ENCODE results near the gene STRN. TPM values are rescaled to one million over a fixed set of nuclear protein-coding genes. Genes with fewer than 3 reads are reported as not detected.

The STRN gene
- total RNA-seq, 2 donors from 2014 or later: 44.0 to 50.6 TPM

DNA sequence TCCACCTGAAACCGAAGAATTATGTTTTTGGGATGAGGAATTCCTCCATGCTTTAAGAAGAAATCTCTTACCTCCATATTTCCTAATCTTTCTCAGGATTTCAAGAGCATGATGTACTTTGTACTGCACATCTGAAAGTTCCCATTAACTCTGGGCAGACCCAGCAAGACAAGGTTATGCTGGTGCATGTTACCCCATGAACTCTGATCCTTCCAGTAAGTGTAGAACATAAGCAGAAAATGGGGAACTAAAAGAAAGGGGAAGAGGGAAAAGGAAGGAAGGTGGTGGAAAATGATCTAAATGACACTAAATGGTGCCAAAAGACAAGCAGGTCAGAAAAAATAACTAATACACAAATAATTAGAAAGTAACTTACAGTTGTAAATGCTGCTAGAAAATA, 50.7 kb downstream of the STRN start:
- Histone ChIP-seq H3K9ac (ENCODE audit: extremely low read depth, low read length, poor library complexity, severe bottlenecking) (no peak overlapping the region), H3K27ac (ENCODE audit: low read depth, low read length) (no peak overlapping the region)
- peaks cover 10% of the 10 kb centered on the region for H3K36me3 Mint-ChIP-seq (ENCODE audit: low read depth)

DNA sequence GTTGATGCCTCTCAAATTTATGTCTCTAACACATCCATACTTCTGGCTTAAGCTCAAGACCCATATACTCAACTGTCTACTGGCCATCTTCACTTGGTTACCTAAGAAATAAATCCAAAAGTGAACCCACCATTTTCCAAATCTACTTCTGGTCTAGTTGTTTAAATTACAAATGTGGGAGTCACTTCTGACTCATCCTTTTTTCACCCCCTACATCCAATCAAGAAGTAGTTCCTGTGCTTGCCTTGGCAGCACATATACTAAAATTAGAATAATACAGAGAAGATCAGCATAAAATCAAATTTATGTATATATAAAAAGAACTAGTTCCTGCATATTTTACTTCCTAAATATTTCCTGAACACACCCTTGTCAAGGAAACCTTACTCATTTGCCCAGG, 53.6 kb downstream of the STRN start:
- H3K9ac ChIP-seq (ENCODE audit: extremely low read depth, low read length, poor library complexity, severe bottlenecking): no peak overlapping the region
- no peak overlapping the region for H3K4me3 Mint-ChIP-seq
- peaks cover 22% of the 10 kb centered on the region for H3K4me1 Mint-ChIP-seq
- H3K9me3 ChIP-seq (ENCODE audit: control insufficient read depth, low read length): no peaks in the 10 kb centered on the region
- no peaks in the 10 kb centered on the region for H3K9me3 Mint-ChIP-seq
- H3K27ac ChIP-seq (ENCODE audit: low read depth, low read length): no peak overlapping the region
- no peaks in the 10 kb centered on the region for H3K27me3 ChIP-seq (ENCODE audit: control insufficient read depth, insufficient read depth, low read length, poor library complexity, severe bottlenecking)
- no peak for DNase-seq
- H3K36me3 ChIP-seq (ENCODE audit: control insufficient read depth, insufficient read depth, low read length): peaks cover 24% of the 10 kb centered on the region
- peaks cover 11% of the 10 kb centered on the region for H3K4me1 ChIP-seq (ENCODE audit: control insufficient read depth, insufficient read depth, low read length)
- H3K36me3 Mint-ChIP-seq (ENCODE audit: low read depth): peaks cover 12% of the 10 kb centered on the region
- no peak overlapping the region for H3K4me3 ChIP-seq (ENCODE audit: low read length)
- no peaks in the 10 kb centered on the region for H3K27me3 Mint-ChIP-seq (ENCODE audit: insufficient read depth)
- H3K27ac Mint-ChIP-seq: no peak overlapping the region
- TF ChIP-seq, protein P1, sequence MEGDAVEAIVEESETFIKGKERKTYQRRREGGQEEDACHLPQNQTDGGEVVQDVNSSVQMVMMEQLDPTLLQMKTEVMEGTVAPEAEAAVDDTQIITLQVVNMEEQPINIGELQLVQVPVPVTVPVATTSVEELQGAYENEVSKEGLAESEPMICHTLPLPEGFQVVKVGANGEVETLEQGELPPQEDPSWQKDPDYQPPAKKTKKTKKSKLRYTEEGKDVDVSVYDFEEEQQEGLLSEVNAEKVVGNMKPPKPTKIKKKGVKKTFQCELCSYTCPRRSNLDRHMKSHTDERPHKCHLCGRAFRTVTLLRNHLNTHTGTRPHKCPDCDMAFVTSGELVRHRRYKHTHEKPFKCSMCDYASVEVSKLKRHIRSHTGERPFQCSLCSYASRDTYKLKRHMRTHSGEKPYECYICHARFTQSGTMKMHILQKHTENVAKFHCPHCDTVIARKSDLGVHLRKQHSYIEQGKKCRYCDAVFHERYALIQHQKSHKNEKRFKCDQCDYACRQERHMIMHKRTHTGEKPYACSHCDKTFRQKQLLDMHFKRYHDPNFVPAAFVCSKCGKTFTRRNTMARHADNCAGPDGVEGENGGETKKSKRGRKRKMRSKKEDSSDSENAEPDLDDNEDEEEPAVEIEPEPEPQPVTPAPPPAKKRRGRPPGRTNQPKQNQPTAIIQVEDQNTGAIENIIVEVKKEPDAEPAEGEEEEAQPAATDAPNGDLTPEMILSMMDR (conservative IDR thresholded peaks at IDR 0.05): no peak

More for the DNA sequence above, 50.7 kb downstream of the STRN start:
- no peaks in the 10 kb centered on the region for H3K9me3 Mint-ChIP-seq
- peaks cover 24% of the 10 kb centered on the region for H3K4me1 Mint-ChIP-seq
- H3K27ac Mint-ChIP-seq: no peak overlapping the region
- DNase-seq: no peak
- WGBS, 2 experiments (ENCODE audit: insufficient coverage in 1 of 2, insufficient read length in 1 of 2): 92% methylated on average over 1 of the region's 1 CpG; no CpG with 5 or more reads in 1 of the 2 experiments
- TF ChIP-seq, protein P1 (conservative IDR thresholded peaks at IDR 0.05): no peak
- no peaks in the 10 kb centered on the region for H3K27me3 ChIP-seq (ENCODE audit: control insufficient read depth, insufficient read depth, low read length, poor library complexity, severe bottlenecking)
- peaks cover 24% of the 10 kb centered on the region for H3K36me3 ChIP-seq (ENCODE audit: control insufficient read depth, insufficient read depth, low read length)
- H3K27me3 Mint-ChIP-seq (ENCODE audit: insufficient read depth): no peaks in the 10 kb centered on the region
- H3K4me3 ChIP-seq (ENCODE audit: low read length): peak overlapping the region; percentile 24
- no peaks in the 10 kb centered on the region for H3K9me3 ChIP-seq (ENCODE audit: control insufficient read depth, low read length)
- no peak overlapping the region for H3K4me3 Mint-ChIP-seq
- H3K4me1 ChIP-seq (ENCODE audit: control insufficient read depth, insufficient read depth, low read length): peaks cover 27% of the 10 kb centered on the region

DNA sequence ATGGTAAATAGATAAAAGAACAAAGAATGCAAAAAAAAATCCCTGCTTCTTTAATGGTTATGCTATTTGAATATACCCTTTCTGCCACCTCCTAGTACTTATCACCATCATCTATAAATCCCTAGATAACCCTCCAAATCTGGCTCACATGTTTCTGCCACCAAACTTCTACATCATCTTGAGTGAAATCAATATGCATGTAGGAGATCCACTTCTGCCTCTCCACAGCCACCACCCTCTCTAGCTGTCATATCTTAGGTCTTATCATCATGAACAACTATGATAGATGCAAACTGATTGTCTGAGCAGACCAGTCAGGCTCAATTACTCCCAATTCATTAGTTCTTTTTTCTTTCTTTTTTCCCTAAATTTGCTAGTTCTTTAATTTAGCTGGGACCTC, 55.3 kb downstream of the STRN start:
- H3K4me3 Mint-ChIP-seq: no peak overlapping the region
- no peaks in the 10 kb centered on the region for H3K9me3 Mint-ChIP-seq
- DNase-seq: no peak
- Histone ChIP-seq H3K4me1 (ENCODE audit: control insufficient read depth, insufficient read depth, low read length) (peaks cover 6% of the 10 kb centered on the region), H3K36me3 (ENCODE audit: control insufficient read depth, insufficient read depth, low read length) (peaks cover 30% of the 10 kb centered on the region), H3K27ac (ENCODE audit: low read depth, low read length) (no peak overlapping the region), H3K9me3 (ENCODE audit: control insufficient read depth, low read length) (no peaks in the 10 kb centered on the region), H3K4me3 (ENCODE audit: low read length) (no peak overlapping the region), H3K27me3 (ENCODE audit: control insufficient read depth, insufficient read depth, low read length, poor library complexity, severe bottlenecking) (no peaks in the 10 kb centered on the region), H3K9ac (ENCODE audit: extremely low read depth, low read length, poor library complexity, severe bottlenecking) (no peak overlapping the region)
- TF ChIP-seq, protein P1 (conservative IDR thresholded peaks at IDR 0.05): no peak
- peaks cover 21% of the 10 kb centered on the region for H3K4me1 Mint-ChIP-seq
- H3K27me3 Mint-ChIP-seq (ENCODE audit: insufficient read depth): no peaks in the 10 kb centered on the region
- H3K36me3 Mint-ChIP-seq (ENCODE audit: low read depth): peaks cover 16% of the 10 kb centered on the region
- no peak overlapping the region for H3K27ac Mint-ChIP-seq
